HG02970 (cell line): ENCODE data around the gene JMJD1C.

ENCODE experiments used
- ATAC-seq: cut with Tn5 transposase; IDR thresholded peaks from one replicate; pipeline ENCODE4 v1.9.1; 2021; ENCODE audit warnings: mild to moderate bottlenecking, moderate library complexity, moderate number of reproducible peaks; ENCODE audit not compliant: unreplicated experiment, low FRiP score

JMJD1C gene

DNA sequence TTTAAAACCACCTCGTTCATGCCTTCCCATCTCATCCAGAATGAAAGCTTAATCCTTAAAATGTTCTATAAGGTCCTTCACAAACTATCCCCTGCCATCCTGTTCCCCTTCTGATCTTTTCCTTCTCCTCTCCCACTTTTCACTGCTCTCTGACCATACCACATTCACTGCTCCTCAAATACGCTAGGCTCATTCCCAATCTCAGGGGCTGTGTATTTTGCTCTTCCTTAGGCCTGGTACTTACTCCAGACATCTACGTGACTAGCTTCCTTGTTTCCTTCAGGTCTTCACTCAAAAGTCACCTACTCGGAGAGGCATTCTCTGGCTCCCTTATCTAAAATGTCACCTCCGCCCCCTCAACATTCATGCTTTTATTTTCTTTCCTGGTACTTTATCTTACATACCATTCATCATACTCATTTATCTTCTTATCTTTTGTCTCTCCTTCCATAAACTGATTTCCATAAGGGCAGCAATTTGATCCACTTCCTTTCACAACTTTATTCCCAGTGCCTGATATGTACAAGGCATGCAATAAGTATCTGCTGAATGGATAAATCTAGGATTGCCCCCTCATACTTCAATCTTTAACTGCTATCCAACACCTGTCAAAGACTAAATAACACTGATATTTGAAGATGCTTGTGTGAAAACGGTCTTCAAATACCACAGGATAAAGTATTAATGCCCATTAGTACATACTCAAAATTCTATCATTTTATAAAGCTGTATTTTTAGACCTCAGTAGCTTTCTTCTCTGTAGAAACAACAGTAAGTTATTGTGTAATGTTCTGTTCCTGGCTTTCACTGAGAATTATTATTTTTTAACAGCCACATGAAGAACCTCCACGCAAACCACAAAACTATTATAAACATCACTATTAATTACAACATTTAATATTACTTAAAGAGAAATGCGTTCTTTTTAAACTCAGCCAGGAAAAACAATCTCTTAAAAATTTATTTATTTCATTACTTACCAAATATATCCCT, 27.0 kb downstream of the JMJD1C start:
- no peak for ATAC-seq

DNA sequence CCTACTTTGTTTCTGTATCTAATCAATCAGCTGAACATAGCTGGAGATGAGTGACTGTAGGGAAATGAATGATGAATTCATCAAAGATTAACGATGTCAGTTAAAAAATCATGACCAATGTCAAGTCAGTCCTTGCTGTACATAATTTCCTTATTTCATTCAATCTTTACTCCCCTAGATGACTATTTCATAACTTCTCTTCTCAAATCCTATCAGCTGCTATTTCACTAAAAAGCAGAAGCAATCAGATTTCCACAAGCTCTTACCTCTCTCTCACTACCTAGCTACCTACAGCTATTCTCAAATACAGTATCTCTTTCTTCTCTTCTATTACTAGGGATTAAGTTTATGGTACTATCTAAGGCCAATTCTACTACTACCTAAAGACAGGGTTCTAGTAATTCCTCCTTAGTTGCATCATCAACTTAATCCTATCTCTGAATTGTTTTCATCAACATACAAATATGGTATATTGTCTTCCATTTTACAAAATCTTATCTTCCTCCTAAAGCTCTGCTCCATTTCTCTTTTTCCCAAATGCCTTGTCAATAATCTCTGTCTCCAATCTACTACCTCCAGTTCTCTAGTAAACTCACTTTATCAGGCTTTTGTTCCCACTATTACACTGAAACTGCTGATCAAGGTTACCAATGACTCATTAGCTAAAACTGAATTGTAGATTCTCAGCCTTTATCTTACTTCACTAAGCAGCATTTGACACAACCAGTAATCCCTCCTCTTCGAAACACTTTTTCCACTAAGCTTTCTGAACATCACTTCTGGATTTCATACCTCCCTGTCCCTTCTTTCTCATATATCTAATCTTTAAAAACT, 28.4 kb downstream of the JMJD1C start:
- no peak for ATAC-seq

DNA sequence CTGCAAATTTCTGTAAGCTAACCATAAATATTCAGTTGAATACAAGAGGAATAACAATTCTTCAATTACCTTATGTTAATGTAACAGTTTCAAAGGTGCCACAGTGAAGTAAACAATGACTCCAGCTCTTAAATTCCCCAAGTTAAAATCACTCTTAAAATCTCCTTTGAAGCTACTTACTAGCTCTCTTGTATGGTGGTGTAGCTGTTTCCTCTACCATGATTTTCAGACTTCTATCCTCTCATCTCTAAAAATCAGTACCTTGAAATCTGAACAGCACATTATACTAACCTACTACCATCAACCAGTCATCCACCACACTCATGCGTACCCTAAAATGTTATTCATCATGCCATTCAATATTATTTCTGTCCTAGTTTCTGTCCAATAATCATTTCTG, 29.6 kb downstream of the JMJD1C start:
- ATAC-seq: no peak

DNA sequence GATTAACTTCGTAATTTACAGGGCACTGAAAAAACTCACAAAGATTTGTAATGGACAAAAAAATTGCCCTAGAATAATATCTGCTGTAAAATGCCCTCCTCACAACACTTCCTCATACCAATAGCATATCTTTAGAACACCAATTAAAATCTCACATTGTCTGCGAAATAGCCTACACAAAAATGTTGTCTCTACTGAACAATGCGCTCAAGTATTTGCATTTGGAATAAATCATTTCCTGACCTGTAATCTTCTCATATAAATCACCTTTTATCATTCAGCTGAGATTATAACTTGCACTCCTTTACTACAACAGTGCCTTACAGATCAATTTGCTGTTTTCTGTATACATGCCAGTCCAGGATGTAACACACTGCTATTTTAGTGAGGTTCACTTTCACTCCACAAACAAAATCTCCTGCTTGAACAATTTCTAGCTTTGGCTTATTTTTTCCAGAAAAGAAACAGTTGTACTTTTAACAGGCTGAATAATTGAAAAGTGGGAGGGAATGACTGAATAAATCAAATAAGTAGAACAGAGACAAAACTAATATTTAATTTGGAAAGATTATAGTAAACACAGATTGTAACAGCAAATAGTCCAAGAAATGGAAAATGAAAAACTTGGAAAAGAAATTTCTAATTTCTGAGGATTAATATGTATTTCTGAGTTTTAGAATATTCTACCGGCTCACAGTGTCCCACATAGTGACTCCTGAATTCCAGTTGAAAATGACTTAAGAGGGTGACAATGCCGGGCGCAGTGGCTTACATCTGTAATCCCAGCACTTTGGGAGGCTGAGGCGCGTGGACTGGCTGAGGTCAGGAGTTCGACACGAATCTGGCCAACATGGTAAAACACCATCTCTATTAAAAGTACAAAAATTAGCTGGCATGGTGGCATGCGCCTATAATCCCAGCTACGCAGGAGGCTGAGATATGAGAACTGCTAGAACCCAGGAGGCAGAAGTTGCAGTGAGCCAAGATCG, 30.6 kb downstream of the JMJD1C start:
- ATAC-seq: no peak

DNA sequence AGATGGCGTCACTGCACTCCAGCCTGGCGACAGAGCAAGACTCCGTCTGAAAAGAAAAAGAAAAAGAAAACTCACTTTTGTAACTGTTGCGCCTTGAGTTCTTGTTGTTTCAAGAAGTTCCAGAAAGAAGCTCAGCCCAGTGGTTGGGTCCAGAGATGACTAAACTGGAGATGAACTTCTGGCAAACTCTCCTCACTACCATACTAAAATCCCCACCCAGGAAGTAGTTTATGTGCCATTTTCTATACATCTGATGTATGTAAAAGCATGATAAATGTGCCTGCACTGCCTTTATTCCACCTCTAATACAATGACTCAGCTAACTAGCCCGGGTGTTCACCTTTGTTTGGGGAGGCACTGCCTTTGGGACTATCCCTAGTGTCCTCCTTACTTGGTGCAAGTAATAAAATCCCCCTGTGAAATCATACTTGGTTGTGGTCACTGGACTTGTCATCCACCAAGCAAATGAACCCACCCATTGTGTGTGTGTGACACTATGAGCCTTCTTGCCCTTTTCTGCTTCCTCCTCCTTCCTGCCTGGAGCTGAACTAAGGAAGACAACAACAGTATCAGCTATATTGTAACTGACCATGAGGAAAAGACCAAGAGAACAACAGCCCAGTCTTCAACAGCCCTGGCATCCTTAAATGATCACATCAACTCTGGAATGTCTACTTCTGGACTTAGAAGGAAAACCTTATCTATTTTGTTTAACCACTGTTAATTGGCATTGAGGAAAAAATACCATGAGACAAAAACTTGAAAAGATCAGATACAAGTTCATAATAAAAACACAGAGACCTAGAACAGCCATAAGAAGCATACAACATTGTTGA, 33.6 kb downstream of the JMJD1C start:
- no peak for ATAC-seq

DNA sequence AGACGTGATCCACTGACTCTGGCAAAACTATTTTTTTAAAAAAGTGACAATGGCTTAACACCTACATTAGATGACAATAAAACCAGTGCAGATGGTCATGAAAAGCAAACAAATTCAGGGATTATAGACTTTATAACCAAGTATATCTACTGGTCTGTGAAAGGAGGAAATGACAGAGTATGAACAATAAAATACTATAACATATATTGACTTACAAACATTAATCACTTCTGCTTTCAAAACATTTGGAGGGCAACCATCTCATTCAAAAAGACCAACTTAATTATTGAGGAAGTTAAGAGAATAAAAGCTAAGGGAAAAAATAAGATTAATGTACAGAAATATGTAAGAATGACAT, 34.8 kb downstream of the JMJD1C start:
- no peak for ATAC-seq

DNA sequence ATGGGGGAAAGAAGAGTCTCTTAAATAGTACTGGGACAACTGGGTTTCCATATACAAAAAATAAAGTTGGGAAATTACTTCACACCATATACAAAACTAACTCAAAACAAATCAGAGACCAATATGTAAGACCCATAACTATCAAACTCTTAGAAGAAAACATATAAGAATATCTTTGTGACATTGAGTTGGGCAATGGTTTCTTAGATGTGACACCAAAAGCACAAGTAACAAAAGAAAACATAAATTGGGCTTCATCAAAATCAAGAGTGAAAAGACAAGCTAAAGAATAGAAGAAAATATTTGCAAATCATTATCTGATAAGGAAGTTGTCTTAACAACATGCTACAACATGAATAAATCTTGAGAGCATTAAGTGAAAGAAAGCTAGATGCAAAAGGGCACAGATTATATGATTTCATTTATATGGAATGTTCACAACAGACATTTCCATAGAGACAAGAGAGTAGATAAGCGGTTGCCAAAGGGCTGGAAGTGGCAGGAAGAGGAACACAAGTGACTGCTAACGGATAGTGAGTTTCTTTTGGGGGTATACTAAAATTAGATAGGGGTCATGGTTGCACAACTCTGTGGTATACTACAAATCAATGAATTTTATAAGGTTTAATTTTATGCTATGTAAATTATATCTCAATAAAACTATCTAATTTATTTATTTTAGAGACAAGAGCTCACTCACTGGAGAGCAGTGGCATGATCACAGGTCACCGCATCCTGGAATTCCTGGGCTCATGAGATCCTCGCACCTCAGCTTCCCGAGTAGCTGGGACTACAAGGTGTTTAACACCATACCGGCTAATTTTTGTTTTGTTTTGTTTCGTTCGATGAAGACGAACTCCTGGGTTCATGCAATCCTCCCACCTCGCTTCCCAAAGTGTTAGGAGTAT, 35.4 kb downstream of the JMJD1C start:
- no peak for ATAC-seq

DNA sequence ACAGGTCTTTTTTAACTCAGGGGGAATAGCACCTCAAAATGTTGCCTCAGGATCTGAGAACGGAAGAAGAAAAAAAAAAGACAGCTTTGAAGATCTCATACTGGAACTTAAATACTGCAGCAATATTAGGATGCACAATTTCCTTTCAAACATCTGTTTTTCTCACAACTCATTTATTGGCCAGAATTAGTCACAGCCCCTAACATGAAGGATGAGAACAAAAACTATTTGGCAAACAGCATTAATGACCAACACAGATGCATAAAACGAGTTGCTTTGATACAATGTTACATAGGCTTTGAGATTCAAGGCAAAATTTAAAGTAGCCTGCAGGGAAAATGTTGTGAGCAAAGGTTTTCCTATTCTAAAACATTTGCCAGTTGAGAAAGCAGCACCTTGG, 36.5 kb downstream of the JMJD1C start:
- no peak for ATAC-seq

DNA sequence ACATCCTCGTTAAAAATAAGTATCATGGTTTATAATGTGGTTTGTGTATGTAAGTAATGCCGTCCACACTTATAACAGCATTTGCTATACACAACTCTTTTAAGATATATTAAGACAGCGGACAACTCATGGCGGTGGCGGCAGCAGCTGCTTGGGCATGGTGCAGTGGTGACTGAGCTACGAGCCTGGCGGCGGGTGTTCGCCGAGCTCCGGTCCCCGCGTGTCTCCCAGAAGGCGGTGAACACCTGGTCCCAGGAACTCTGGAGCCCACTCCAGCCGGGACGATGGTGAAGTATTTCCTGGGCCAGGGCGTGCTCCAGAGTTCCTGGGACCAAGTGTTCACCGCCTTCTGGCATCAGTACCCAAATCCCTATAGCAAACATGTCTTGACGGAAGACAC, 38.8 kb downstream of the JMJD1C start:
- no peak for ATAC-seq

DNA sequence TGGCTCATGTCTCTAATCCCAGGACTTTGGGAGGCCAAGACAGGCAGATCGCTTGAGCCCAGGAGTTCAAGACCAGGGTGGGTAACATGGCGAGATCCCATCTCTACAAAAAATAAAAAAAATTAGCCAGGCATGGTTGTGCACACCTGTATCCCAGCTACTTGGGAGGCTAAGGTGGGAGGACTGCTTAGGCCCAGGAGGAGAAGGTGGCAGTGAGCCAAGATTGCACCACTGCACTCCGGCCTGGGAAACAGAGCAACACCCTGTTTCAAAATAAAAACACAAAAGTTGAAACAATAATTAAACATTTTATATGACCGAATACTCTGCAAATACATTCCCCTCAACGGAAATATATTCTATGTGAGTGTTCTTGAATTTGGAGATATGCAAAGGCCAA, 40.3 kb downstream of the JMJD1C start:
- no peak for ATAC-seq

DNA sequence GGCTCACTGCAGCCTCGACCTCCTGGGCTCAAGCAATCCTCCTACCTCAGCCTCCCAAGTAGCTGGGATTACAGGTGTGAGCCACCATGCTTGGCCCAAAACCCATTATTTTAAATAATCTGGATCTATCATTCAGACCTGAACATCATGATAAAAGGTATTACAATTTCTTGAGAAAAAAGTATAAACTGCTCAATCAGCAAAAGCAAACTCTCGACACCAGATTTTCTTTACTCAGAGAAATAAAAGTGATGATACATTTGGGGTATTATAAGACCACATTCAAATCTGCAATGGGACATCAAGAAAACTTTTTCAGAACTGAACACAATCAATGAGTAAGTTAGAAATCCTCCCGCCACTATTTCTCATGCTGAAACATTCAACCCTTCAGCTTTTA, 41.2 kb downstream of the JMJD1C start:
- no peak for ATAC-seq

DNA sequence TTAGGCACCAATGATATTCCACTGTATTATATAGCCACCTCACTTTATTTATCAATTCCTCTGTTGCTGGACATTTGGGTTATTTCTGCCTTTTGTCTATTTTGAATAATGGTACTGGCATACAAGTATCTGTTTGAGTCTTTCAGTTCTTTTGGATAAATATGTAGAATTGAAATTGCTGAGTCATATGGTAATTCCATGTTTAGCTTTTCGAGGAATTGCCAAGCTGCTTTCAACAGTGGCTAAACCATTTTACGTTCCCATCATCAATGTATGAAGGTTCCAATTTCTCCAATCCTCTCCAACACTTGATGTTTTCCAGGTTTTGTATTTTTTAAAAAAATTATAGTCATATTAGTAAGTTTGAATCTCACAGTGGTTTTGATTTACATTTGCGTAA, 42.3 kb downstream of the JMJD1C start:
- no peak for ATAC-seq

DNA sequence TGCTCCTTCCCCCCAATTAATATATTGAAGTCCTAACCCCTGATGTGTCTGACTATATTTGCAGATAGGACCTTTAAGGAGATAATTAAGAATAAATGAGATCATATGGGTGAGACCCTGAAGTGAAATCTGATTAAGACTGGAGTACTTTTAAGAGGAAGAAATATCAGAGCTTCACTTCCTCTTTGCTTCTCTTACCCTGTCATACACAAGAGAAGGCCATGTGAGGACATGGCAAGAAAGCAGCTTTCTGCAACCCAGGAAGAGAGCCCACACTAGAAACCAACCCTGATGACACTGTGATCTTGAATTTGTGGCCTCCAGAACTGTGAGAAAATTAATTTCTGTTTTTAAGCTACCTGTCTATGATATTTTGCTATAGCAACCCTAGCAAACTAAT, 44.2 kb downstream of the JMJD1C start:
- ATAC-seq: no peak

DNA sequence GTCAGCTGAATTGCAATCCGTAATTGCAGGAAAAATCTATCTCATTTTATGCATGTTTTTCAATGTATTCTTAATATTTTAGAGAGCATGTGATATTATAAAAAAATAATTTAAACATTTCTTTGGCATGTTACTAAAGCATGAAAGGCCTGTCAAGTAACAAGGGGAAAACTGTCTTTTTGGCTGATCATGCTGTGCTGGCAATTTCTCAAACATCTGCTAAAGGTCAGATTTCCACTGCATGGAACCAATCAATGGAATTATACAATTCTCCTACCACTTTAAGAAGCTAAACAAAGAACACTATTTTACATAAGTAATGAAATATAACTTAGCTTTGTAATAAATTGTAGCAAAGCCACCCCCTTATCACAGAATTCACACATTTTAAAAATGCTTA, 49.4 kb downstream of the JMJD1C start:
- ATAC-seq: no peak

DNA sequence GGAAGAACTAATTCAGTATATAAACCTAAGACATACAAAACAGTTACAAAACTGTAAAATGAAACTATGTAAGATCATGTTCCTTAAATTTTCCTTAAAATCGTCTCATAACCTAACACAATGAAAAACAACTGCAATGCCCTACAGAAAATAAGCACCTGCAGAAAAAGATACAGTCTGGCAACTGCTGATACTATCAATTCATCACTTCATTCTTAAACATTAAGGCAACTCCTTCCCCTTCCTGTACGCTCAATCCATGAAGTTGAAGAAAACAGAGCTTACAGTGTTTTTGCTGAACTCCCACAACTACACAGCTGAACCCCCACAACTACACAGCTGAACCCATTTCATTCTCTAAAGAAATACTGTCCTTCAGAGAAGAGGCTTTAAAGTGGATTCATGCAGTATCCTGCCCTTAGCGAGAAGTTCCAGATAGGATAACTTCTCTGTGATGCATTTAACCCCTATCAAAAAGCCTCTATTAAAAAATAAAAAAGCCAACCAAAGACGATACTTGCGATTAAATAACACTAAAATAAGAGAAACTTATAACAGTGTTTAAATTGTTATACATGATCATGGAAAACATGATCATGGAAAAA, 50.0 kb downstream of the JMJD1C start:
- no peak for ATAC-seq

DNA sequence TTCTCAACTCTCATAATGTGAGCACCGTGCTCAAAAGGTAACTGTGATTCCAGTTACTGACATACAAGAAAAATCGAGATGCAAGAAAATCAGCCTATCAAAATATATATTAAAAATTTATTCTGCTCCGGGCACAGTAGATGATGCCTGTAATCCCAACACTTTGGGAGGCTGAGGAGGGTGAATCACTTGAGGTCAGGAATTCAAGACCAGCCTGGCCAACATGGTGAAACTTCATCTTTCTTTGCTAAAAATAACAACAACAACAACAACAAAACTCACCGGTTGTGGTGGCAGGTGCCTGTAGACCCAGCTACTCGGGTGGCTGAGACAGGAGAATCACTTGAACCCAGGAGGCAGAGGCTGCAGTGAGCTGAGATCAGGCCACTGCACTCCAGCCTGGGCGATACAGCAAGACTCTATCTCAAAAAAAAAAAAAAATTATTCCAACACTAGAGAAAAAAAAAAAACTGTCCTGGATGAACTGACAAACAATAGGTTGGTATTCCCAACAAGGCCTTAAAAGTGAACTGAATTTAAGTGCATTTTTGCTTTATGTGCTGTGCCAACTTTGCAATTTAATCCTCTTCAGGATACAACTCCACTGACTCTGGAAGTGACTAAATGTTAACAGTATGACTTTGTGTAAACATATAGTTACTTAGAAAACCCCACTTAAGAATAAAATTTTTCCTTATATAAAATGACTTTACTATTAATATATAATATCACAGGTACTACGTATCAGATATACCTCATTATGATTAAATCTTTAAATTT, 51.1 kb downstream of the JMJD1C start:
- ATAC-seq: no peak

DNA sequence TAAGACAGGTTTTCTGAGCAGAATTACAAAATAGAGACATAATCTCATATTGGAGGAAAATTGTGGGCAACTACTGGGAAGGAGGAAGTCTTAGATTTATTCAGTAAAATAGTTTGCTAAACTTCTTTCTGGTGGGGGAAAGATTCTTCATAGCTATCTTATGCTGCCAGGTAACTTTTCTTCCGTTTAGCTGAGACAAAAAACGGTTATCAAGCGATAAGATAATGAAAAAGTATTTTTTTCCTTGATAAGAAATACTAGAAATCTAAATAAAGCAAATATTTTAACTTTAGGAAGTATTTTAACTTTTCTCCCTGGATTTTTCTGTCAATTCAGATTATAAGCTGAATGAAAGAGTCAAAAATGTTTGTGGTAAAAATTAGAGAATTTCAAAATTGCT, 52.3 kb downstream of the JMJD1C start:
- no peak for ATAC-seq
